PFSK-1 (cell line): ENCODE measurements around the gene CEP128.

Experiments used
- POLR2AphosphoS5 ChIP-seq: IDR thresholded peaks from 2 replicates; pipeline ENCODE4 v1.6.1; 2012; ENCODE audit warnings: low read depth, mild to moderate bottlenecking, control low read depth, low read length, moderate library complexity
- REST ChIP-seq, 2 experiments: IDR thresholded peaks; 2 replicates each; pipeline versions ENCODE4 v1.6.1 to v1.8.0; 2011 to 2012; ENCODE audit warnings: low read depth in 2 of 2, low read length in 2 of 2, control low read depth in 1 of 2, inconsistent platforms in 1 of 2, mild to moderate bottlenecking in 1 of 2, moderate library complexity in 1 of 2; ENCODE audit not compliant: insufficient read depth in 1 of 2
- TAF1 ChIP-seq: IDR thresholded peaks from 2 replicates; pipeline ENCODE4 v1.6.1; 2012; ENCODE audit warnings: low read length, control low read depth, borderline replicate concordance; ENCODE audit not compliant: insufficient read depth

GRCh38 chr14:80958226-80958625 lies 16.7 kb upstream of the CEP128 start:
- TF ChIP-seq POLR2AphosphoS5 (no peak), TAF1 (no peak), REST (IDR thresholded peaks at IDR 0.05; ENCODE audit: insufficient read depth in 1 of 2, low read depth in 2 of 2, low read length in 2 of 2) (no peak)
